GM23338 (cell line): ENCODE data around the gene IFITM10. TPM values are rescaled to one million over a fixed set of nuclear protein-coding genes. Genes with fewer than 3 reads are reported as not detected.

Experiments
- ATAC-seq: fragments of 200-7000 bp; cut with Tn5 transposase; 3 replicates; pipeline ENCODE4 v1.9.1; 2020
- DNase-seq: peaks from one replicate; pipeline ENCODE4 v3.0.0-alpha.2; 2015; ENCODE audit warnings: low spot score
- H2AFZ ChIP-seq: fragments of 200-600 bp; sonication (generic); 2 replicates; pipeline ENCODE4 v1.8.0; 2016; ENCODE audit warnings: antibody characterized with exemption, mild to moderate bottlenecking, moderate library complexity
- H3F3A ChIP-seq: fragments of 200-600 bp; sonication (generic); replicated peaks from 2 replicates; pipeline ENCODE4 v1.8.0; 2017; ENCODE audit warnings: antibody characterized with exemption, mixed run types, low read depth
- H3K27ac ChIP-seq: fragments of 200-600 bp; sonication (generic); 2 replicates; pipeline ENCODE4 v1.6.1; 2016; ENCODE audit warnings: low read depth
- H3K27me3 ChIP-seq: fragments of 200-600 bp; sonication (generic); 2 replicates; pipeline ENCODE4 v1.8.0; 2016; ENCODE audit warnings: mild to moderate bottlenecking, mixed run types, moderate library complexity; ENCODE audit not compliant: insufficient read depth
- H3K36me3 ChIP-seq: fragments of 200-600 bp; sonication (generic); 2 replicates; pipeline ENCODE4 v1.8.0; 2016; ENCODE audit warnings: mild to moderate bottlenecking; ENCODE audit not compliant: insufficient read depth
- H3K4me1 ChIP-seq: fragments of 200-600 bp; sonication (generic); 2 replicates; pipeline ENCODE4 v1.8.0; 2016; ENCODE audit warnings: mild to moderate bottlenecking, moderate library complexity; ENCODE audit not compliant: insufficient read depth
- H3K4me2 ChIP-seq: fragments of 200-600 bp; sonication (generic); 2 replicates; pipeline ENCODE4 v1.7.1; 2017; ENCODE audit warnings: mixed run types
- H3K4me3 ChIP-seq: fragments of 200-600 bp; sonication (generic); 2 replicates; pipeline ENCODE4 v1.6.1; 2016; ENCODE audit warnings: mixed run types
- H3K79me2 ChIP-seq: fragments of 200-600 bp; sonication (generic); replicated peaks from 2 replicates; pipeline ENCODE4 v1.8.0; 2017; ENCODE audit warnings: mild to moderate bottlenecking; ENCODE audit not compliant: insufficient read depth
- H3K9me2 ChIP-seq: fragments of 200-600 bp; sonication (generic); 2 replicates; pipeline ENCODE4 v1.8.0; 2017; ENCODE audit not compliant: insufficient read depth
- H4K20me1 ChIP-seq: fragments of 200-600 bp; sonication (generic); replicated peaks from 2 replicates; pipeline ENCODE4 v1.8.0; 2017; ENCODE audit warnings: mild to moderate bottlenecking; ENCODE audit not compliant: insufficient read depth
- H3K27ac Mint-ChIP-seq: 2 replicates; pipeline ENCODE4 v1.8.0; 2020; ENCODE audit warnings: inconsistent platforms, mild to moderate bottlenecking, moderate library complexity, mixed read lengths
- H3K27me3 Mint-ChIP-seq: 3 replicates; pipeline ENCODE4 v1.8.0; 2022; ENCODE audit warnings: low read depth, mild to moderate bottlenecking, moderate library complexity, mixed read lengths, inconsistent platforms; ENCODE audit not compliant: insufficient read depth, poor library complexity
- H3K36me3 Mint-ChIP-seq: 3 replicates; pipeline ENCODE4 v1.8.0; 2021; ENCODE audit warnings: low read depth, mild to moderate bottlenecking, inconsistent platforms, moderate library complexity, mixed read lengths
- H3K4me1 Mint-ChIP-seq: 3 replicates; pipeline ENCODE4 v1.8.0; 2020; ENCODE audit warnings: mild to moderate bottlenecking, inconsistent platforms, mixed read lengths
- H3K4me3 Mint-ChIP-seq: 3 replicates; pipeline ENCODE4 v1.8.0; 2021; ENCODE audit warnings: moderate library complexity, mild to moderate bottlenecking, inconsistent platforms, mixed read lengths
- H3K9me3 Mint-ChIP-seq: 3 replicates; pipeline ENCODE4 v1.8.0; 2020; ENCODE audit warnings: moderate library complexity, mild to moderate bottlenecking, inconsistent platforms, mixed read lengths
- CREB1 ChIP-seq: fragments of 250-450 bp; sonication (Bioruptor Pico); IDR thresholded peaks from 2 replicates; pipeline ENCODE4 v1.5.0; 2020; ENCODE audit warnings: low read depth, mild to moderate bottlenecking, moderate library complexity
- EZH2 ChIP-seq: fragments of 200-600 bp; sonication (generic); IDR thresholded peaks from one replicate; pipeline ENCODE4 v1.8.0; 2017; ENCODE audit warnings: antibody characterized with exemption, mild to moderate bottlenecking, low read depth; ENCODE audit not compliant: unreplicated experiment
- EZH2phosphoT487 ChIP-seq: fragments of 200-600 bp; sonication (generic); IDR thresholded peaks from one replicate; pipeline ENCODE4 v1.8.1; 2018; ENCODE audit warnings: antibody characterized with exemption; ENCODE audit not compliant: unreplicated experiment
- JUNB ChIP-seq: IDR thresholded peaks from one replicate; pipeline ENCODE4 v1.6.1; 2016; ENCODE audit warnings: antibody characterized with exemption; ENCODE audit not compliant: unreplicated experiment
- NANOG ChIP-seq: IDR thresholded peaks from 2 replicates; pipeline ENCODE4 v1.6.1; 2016; ENCODE audit warnings: antibody characterized with exemption, borderline replicate concordance
- POLR2AphosphoS5 ChIP-seq: IDR thresholded peaks from 2 replicates; pipeline ENCODE4 v1.6.1; 2016; ENCODE audit warnings: antibody characterized with exemption, low read depth
- STAT1 ChIP-seq: IDR thresholded peaks from one replicate; pipeline ENCODE4 v1.6.1; 2016; ENCODE audit warnings: antibody characterized with exemption; ENCODE audit not compliant: unreplicated experiment
- ZNF114 ChIP-seq: fragments of 250-450 bp; sonication (Bioruptor Pico); IDR thresholded peaks from 2 replicates; pipeline ENCODE4 v1.5.0; 2020; ENCODE audit warnings: mild to moderate bottlenecking, moderate library complexity
- ZNF331 ChIP-seq: fragments of 250-450 bp; sonication (Bioruptor Pico); IDR thresholded peaks from 2 replicates; pipeline ENCODE4 v1.5.0; 2020; ENCODE audit warnings: low read depth, mild to moderate bottlenecking, moderate library complexity
- polyA plus RNA-seq: library from polyadenylated mRNA; unstranded; fragments of >200 nt; fragmentation: Nextera tagmentation; extraction: Ambion mirVana; gene quantifications from 2 replicates; pipeline ENCODE4 v1.2.1, GENCODE V29; 2016
- total RNA-seq: library from RNA; depleted of rRNA; stranded (reverse); fragments of >200 nt; shearing (Covaris generic); gene quantifications from 2 replicates; pipeline ENCODE4 v1.2.3, GENCODE V29; 2014
- TF ChIP-seq, protein P1 (sequence below): fragments of 250-450 bp; sonication (Bioruptor Pico); IDR thresholded peaks from 2 replicates; pipeline ENCODE4 v1.5.0; 2020; ENCODE audit warnings: mild to moderate bottlenecking, moderate library complexity
- TF ChIP-seq, protein P2 (sequence below): IDR thresholded peaks from 2 replicates; pipeline ENCODE4 v1.6.1; 2016; ENCODE audit warnings: antibody characterized with exemption
- TF ChIP-seq, protein P3 (sequence below): IDR thresholded peaks from one replicate; pipeline ENCODE4 v1.6.1; 2018; ENCODE audit warnings: antibody characterized with exemption; ENCODE audit not compliant: unreplicated experiment
- TF ChIP-seq, protein P4 (sequence below), 2 experiments: fragments of 200-600 bp in 1 of 2; sonication (generic) in 1 of 2; conservative IDR thresholded peaks; 2 replicates each; pipeline versions ENCODE4 v1.5.1 to v1.6.1; 2016 to 2017; ENCODE audit warnings: antibody characterized with exemption in 2 of 2, low read depth in 2 of 2, mild to moderate bottlenecking in 2 of 2, moderate library complexity in 1 of 2

IFITM10 gene
- total and polyA plus RNA-seq, 2 experiments from 2014 or later, result 0.06 TPM; not detected in 1

DNA sequence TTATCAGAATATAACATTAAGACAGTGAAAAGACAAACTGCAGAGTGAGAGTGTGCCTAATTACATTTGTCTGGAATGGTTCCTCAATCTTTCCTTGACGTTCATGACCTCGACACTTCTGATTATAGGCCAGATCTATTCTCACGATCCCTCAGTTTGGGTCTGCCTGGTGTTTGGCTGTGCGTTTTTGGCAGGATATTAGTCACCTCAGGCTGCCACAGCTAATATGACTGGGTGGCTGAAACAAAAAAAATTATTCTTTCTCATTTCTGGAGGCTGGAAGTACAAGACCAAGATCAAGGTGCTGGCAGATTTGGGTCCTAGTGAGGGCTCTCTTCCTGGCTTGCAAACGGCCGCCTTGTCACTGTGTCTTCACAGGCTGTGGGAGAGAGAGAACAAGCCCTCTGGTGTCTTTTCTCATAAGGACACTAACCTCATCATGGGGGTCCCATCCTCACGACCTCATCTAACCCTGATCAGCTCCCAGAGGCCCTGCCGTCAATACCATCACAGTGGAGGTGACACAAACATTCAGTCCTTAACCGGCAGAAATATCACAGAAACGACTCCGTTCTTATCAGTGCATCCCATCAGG lies 23.2 kb downstream of the IFITM10 start:
- no peak for ATAC-seq
- no peaks in the 10 kb centered on the region for H3K27me3 ChIP-seq
- TF ChIP-seq CREB1 (CRISPR knock-in tag) (no peak), STAT1 (no peak), NANOG (no peak), EZH2 (no peak), EZH2phosphoT487 (no peak), ZNF114 (CRISPR knock-in tag) (no peak), ZNF331 (CRISPR knock-in tag) (no peak), POLR2AphosphoS5 (no peak), JUNB (no peak)
- TF ChIP-seq, protein P1, sequence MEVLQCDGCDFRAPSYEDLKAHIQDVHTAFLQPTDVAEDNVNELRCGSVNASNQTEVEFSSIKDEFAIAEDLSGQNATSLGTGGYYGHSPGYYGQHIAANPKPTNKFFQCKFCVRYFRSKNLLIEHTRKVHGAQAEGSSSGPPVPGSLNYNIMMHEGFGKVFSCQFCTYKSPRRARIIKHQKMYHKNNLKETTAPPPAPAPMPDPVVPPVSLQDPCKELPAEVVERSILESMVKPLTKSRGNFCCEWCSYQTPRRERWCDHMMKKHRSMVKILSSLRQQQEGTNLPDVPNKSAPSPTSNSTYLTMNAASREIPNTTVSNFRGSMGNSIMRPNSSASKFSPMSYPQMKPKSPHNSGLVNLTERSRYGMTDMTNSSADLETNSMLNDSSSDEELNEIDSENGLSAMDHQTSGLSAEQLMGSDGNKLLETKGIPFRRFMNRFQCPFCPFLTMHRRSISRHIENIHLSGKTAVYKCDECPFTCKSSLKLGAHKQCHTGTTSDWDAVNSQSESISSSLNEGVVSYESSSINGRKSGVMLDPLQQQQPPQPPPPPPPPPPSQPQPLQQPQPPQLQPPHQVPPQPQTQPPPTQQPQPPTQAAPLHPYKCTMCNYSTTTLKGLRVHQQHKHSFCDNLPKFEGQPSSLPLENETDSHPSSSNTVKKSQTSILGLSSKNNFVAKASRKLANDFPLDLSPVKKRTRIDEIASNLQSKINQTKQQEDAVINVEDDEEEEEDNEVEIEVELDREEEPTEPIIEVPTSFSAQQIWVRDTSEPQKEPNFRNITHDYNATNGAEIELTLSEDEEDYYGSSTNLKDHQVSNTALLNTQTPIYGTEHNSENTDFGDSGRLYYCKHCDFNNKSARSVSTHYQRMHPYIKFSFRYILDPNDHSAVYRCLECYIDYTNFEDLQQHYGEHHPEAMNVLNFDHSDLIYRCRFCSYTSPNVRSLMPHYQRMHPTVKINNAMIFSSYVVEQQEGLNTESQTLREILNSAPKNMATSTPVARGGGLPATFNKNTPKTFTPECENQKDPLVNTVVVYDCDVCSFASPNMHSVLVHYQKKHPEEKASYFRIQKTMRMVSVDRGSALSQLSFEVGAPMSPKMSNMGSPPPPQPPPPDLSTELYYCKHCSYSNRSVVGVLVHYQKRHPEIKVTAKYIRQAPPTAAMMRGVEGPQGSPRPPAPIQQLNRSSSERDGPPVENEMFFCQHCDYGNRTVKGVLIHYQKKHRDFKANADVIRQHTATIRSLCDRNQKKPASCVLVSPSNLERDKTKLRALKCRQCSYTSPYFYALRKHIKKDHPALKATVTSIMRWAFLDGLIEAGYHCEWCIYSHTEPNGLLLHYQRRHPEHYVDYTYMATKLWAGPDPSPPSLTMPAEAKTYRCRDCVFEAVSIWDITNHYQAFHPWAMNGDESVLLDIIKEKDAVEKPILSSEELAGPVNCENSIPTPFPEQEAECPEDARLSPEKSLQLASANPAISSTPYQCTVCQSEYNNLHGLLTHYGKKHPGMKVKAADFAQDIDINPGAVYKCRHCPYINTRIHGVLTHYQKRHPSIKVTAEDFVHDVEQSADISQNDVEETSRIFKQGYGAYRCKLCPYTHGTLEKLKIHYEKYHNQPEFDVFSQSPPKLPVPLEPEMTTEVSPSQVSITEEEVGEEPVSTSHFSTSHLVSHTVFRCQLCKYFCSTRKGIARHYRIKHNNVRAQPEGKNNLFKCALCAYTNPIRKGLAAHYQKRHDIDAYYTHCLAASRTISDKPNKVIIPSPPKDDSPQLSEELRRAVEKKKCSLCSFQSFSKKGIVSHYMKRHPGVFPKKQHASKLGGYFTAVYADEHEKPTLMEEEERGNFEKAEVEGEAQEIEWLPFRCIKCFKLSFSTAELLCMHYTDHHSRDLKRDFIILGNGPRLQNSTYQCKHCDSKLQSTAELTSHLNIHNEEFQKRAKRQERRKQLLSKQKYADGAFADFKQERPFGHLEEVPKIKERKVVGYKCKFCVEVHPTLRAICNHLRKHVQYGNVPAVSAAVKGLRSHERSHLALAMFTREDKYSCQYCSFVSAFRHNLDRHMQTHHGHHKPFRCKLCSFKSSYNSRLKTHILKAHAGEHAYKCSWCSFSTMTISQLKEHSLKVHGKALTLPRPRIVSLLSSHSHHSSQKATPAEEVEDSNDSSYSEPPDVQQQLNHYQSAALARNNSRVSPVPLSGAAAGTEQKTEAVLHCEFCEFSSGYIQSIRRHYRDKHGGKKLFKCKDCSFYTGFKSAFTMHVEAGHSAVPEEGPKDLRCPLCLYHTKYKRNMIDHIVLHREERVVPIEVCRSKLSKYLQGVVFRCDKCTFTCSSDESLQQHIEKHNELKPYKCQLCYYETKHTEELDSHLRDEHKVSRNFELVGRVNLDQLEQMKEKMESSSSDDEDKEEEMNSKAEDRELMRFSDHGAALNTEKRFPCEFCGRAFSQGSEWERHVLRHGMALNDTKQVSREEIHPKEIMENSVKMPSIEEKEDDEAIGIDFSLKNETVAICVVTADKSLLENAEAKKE, result no peak
- TF ChIP-seq, protein P2, sequence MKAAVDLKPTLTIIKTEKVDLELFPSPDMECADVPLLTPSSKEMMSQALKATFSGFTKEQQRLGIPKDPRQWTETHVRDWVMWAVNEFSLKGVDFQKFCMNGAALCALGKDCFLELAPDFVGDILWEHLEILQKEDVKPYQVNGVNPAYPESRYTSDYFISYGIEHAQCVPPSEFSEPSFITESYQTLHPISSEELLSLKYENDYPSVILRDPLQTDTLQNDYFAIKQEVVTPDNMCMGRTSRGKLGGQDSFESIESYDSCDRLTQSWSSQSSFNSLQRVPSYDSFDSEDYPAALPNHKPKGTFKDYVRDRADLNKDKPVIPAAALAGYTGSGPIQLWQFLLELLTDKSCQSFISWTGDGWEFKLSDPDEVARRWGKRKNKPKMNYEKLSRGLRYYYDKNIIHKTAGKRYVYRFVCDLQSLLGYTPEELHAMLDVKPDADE, result no peak
- TF ChIP-seq, protein P3, sequence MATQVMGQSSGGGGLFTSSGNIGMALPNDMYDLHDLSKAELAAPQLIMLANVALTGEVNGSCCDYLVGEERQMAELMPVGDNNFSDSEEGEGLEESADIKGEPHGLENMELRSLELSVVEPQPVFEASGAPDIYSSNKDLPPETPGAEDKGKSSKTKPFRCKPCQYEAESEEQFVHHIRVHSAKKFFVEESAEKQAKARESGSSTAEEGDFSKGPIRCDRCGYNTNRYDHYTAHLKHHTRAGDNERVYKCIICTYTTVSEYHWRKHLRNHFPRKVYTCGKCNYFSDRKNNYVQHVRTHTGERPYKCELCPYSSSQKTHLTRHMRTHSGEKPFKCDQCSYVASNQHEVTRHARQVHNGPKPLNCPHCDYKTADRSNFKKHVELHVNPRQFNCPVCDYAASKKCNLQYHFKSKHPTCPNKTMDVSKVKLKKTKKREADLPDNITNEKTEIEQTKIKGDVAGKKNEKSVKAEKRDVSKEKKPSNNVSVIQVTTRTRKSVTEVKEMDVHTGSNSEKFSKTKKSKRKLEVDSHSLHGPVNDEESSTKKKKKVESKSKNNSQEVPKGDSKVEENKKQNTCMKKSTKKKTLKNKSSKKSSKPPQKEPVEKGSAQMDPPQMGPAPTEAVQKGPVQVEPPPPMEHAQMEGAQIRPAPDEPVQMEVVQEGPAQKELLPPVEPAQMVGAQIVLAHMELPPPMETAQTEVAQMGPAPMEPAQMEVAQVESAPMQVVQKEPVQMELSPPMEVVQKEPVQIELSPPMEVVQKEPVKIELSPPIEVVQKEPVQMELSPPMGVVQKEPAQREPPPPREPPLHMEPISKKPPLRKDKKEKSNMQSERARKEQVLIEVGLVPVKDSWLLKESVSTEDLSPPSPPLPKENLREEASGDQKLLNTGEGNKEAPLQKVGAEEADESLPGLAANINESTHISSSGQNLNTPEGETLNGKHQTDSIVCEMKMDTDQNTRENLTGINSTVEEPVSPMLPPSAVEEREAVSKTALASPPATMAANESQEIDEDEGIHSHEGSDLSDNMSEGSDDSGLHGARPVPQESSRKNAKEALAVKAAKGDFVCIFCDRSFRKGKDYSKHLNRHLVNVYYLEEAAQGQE, result no peak
- TF ChIP-seq, protein P4, sequence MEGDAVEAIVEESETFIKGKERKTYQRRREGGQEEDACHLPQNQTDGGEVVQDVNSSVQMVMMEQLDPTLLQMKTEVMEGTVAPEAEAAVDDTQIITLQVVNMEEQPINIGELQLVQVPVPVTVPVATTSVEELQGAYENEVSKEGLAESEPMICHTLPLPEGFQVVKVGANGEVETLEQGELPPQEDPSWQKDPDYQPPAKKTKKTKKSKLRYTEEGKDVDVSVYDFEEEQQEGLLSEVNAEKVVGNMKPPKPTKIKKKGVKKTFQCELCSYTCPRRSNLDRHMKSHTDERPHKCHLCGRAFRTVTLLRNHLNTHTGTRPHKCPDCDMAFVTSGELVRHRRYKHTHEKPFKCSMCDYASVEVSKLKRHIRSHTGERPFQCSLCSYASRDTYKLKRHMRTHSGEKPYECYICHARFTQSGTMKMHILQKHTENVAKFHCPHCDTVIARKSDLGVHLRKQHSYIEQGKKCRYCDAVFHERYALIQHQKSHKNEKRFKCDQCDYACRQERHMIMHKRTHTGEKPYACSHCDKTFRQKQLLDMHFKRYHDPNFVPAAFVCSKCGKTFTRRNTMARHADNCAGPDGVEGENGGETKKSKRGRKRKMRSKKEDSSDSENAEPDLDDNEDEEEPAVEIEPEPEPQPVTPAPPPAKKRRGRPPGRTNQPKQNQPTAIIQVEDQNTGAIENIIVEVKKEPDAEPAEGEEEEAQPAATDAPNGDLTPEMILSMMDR (conservative IDR thresholded peaks at IDR 0.05; ENCODE audit: low read depth in 2 of 2), result no peak

More for the DNA sequence above, 23.2 kb downstream of the IFITM10 start:
- Histone ChIP-seq H3K4me3 (no peak overlapping the region), H3F3A (peaks cover 8% of the 10 kb centered on the region; the same call in 1 of the 2 replicates), H3K79me2 (no peaks in the 10 kb centered on the region), H3K36me3 (no peaks in the 10 kb centered on the region), H4K20me1 (no peaks in the 10 kb centered on the region), H2AFZ (no peak overlapping the region), H3K9me2 (no peaks in the 10 kb centered on the region), H3K27ac (no peak overlapping the region), H3K4me1 (no peaks in the 10 kb centered on the region), H3K4me2 (no peak overlapping the region)
- Mint-ChIP-seq H3K36me3 (no peaks in the 10 kb centered on the region), H3K27me3 (peaks cover 13% of the 10 kb centered on the region), H3K4me1 (no peaks in the 10 kb centered on the region), H3K4me3 (no peak overlapping the region), H3K27ac (no peak overlapping the region), H3K9me3 (peaks cover 16% of the 10 kb centered on the region)
- DNase-seq, result no peak
